ENCODE data around the gene EML4. TPM values are rescaled to one million over a fixed set of nuclear protein-coding genes. Genes with fewer than 3 reads are reported as not detected.

The EML4 gene
- total and polyA plus RNA-seq, 2 donors from 2014 or later: 13.0 to 53.6 TPM

DNA sequence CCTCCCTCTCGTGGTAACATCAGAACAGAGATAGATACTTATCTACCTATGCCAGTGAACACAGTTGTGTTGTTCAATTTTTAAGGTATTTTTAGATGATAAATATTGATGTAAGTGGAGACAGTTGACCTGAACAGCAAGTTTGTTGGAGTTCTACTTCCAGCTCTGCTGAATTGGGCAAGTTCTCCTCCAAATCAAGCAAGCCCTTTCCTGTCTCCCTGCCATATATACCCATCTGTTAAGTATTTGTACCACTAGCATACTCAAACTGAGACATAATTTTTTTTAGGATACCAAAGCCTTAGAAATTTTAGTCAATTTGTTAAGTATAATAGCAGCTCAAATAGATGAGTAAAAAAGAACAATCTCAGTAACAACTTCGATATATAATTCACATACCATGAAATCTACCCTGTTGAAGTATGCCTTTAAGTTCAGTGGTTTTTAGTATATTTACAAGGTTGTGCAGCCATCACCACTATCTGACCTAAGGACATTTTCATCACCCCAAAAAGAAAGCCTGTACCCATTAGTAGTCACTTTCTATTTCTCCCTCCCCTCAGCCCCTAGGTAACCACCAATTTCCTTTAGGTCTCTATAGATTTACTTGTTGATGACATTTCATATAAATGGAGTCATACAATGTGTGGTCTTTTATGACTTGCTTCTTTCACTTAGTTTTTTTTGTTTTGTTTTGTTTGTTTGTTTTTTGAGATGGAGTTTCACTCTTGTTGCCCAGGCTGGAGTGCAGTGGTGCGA lies 130.0 kb downstream of the EML4 start:
- Histone ChIP-seq H3K36me3 (ENCODE audit: control insufficient read depth in 2 of 3, insufficient read depth in 3 of 3, low read length in 3 of 3) (peaks cover 8 to 21% (median 12%) of the 10 kb centered on the region in 3 donors), H3K4me1 (ENCODE audit: control insufficient read depth in 2 of 3, insufficient read depth in 2 of 3, low read depth in 1 of 3, low read length in 3 of 3) (peaks cover 0 to 9% (median 0%) of the 10 kb centered on the region in 3 donors), H3K9me3 (ENCODE audit: control insufficient read depth in 2 of 3, insufficient read depth in 1 of 3, low read length in 3 of 3) (no peaks in the 10 kb centered on the region), H3K9ac (ENCODE audit: low read length in 3 of 3) (no peak overlapping the region), H3K4me3 (ENCODE audit: low read length in 3 of 3) (no peak overlapping the region), H3K27ac (ENCODE audit: low read depth in 2 of 2, low read length in 2 of 2) (no peak overlapping the region), H3K27me3 (ENCODE audit: control insufficient read depth, insufficient read depth, low read length) (no peaks in the 10 kb centered on the region)
- no peak for DNase-seq
- no peak for FAIRE-seq
- intact Hi-C loops (cut with DNase I): no loop called here
- TF ChIP-seq, protein P1, sequence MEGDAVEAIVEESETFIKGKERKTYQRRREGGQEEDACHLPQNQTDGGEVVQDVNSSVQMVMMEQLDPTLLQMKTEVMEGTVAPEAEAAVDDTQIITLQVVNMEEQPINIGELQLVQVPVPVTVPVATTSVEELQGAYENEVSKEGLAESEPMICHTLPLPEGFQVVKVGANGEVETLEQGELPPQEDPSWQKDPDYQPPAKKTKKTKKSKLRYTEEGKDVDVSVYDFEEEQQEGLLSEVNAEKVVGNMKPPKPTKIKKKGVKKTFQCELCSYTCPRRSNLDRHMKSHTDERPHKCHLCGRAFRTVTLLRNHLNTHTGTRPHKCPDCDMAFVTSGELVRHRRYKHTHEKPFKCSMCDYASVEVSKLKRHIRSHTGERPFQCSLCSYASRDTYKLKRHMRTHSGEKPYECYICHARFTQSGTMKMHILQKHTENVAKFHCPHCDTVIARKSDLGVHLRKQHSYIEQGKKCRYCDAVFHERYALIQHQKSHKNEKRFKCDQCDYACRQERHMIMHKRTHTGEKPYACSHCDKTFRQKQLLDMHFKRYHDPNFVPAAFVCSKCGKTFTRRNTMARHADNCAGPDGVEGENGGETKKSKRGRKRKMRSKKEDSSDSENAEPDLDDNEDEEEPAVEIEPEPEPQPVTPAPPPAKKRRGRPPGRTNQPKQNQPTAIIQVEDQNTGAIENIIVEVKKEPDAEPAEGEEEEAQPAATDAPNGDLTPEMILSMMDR (IDR thresholded peaks at IDR 0.05; ENCODE audit: borderline replicate concordance, extremely low read depth, insufficient read depth): no peak

DNA sequence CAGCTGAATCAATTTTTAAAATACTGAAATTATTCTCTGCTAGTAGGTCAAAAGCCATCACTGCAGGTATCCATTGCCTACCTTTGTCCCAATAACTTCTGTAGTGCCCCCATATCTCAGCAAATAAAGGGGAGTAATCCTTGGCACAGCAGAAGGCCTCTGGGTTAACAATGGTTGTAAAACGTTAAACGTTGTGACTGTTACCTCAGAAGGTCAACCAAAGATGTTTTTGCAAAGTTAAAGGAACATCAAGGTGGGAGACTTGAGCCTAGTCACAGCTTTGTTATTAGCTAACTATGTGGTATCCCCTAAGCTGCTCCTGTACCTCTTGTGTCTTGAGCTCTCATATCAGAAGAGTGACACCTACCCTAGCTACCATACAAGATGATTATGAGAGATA lies 131.4 kb downstream of the EML4 start:
- H3K4me3 ChIP-seq (ENCODE audit: low read length in 3 of 3): no peak overlapping the region
- DNase-seq (no peak), FAIRE-seq (no peak)
- H3K27me3 ChIP-seq (ENCODE audit: control insufficient read depth, insufficient read depth, low read length): no peaks in the 10 kb centered on the region
- intact Hi-C loops (cut with DNase I): no loop called here
- peaks cover 6 to 21% (median 12%) of the 10 kb centered on the region in 3 donors for H3K36me3 ChIP-seq (ENCODE audit: control insufficient read depth in 2 of 3, insufficient read depth in 3 of 3, low read length in 3 of 3)
- no peaks in the 10 kb centered on the region for H3K9me3 ChIP-seq (ENCODE audit: control insufficient read depth in 2 of 3, insufficient read depth in 1 of 3, low read length in 3 of 3)
- TF ChIP-seq, protein P1 (IDR thresholded peaks at IDR 0.05; ENCODE audit: borderline replicate concordance, extremely low read depth, insufficient read depth): no peak
- no peak overlapping the region for H3K9ac ChIP-seq (ENCODE audit: low read length in 3 of 3)
- peaks cover 0 to 9% (median 0%) of the 10 kb centered on the region in 3 donors for H3K4me1 ChIP-seq (ENCODE audit: control insufficient read depth in 2 of 3, insufficient read depth in 2 of 3, low read depth in 1 of 3, low read length in 3 of 3)
- no peak overlapping the region for H3K27ac ChIP-seq (ENCODE audit: low read depth in 2 of 2, low read length in 2 of 2)

DNA sequence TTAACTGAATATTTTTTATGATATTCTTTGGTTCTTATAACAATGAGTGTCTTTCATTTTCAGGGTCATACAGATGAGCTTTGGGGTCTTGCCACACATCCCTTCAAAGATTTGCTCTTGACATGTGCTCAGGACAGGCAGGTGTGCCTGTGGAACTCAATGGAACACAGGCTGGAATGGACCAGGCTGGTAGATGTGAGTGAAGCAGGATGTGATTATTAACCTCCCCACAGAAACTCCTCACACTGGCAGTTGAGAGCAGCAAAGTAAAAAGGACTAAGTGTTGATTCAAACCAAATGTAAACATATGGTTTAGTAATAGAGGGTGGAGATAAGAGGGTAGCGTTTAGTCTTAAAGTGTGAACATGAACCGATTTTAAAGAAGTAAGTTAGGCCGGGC lies 134.1 kb downstream of the EML4 start:
- TF ChIP-seq, protein P1 (IDR thresholded peaks at IDR 0.05; ENCODE audit: borderline replicate concordance, extremely low read depth, insufficient read depth): no peak
- H3K9me3 ChIP-seq (ENCODE audit: control insufficient read depth in 2 of 3, insufficient read depth in 1 of 3, low read length in 3 of 3): no peaks in the 10 kb centered on the region
- no peaks in the 10 kb centered on the region for H3K27me3 ChIP-seq (ENCODE audit: control insufficient read depth, insufficient read depth, low read length)
- H3K9ac ChIP-seq (ENCODE audit: low read length in 3 of 3): no peak overlapping the region
- H3K4me3 ChIP-seq (ENCODE audit: low read length in 3 of 3): no peak overlapping the region
- peaks cover 4 to 15% (median 8%) of the 10 kb centered on the region in 3 donors for H3K36me3 ChIP-seq (ENCODE audit: control insufficient read depth in 2 of 3, insufficient read depth in 3 of 3, low read length in 3 of 3)
- no peak overlapping the region for H3K27ac ChIP-seq (ENCODE audit: low read depth in 2 of 2, low read length in 2 of 2)
- intact Hi-C loops (cut with DNase I): no loop called here
- FAIRE-seq (no peak), DNase-seq (no peak)
- no peaks in the 10 kb centered on the region for H3K4me1 ChIP-seq (ENCODE audit: control insufficient read depth in 2 of 3, insufficient read depth in 2 of 3, low read depth in 1 of 3, low read length in 3 of 3)
